ENCODE data around the gene OSMR. TPM values are rescaled to one million over a fixed set of nuclear protein-coding genes. Genes with fewer than 3 reads are reported as not detected.

Gene OSMR
- total RNA-seq (not detected in 2 replicates), polyA plus RNA-seq (not detected in 2 replicates), polyA minus RNA-seq (not detected in 2 replicates)
- total RNA-seq (2013) = 0.09 TPM

- DNase-seq (no peak), ATAC-seq (ENCODE audit: low read depth) (no peak)
- Histone ChIP-seq H3K4me3 (ENCODE audit: control extremely low read depth in 1 of 5, extremely low read depth in 1 of 5, insufficient read depth in 1 of 5, low read depth in 2 of 5, low read length in 4 of 5) (no peak within 1 kb of the TSS), H3K4me2 (replicated peaks; ENCODE audit: low read depth, low read length, poor library complexity, severe bottlenecking) (peak within 1 kb of the TSS; percentile 47), H3K27ac (ENCODE audit: low read length in 2 of 2) (no peak within 1 kb of the TSS), H3K36me3 (replicated peaks in 1 of 2; ENCODE audit: control extremely low read depth in 1 of 2, control insufficient read depth in 1 of 2, extremely low read depth in 1 of 2, insufficient read depth in 2 of 2, low read length in 1 of 2) (no peaks in the 10 kb centered on the region), H2AFZ (ENCODE audit: insufficient read depth, low read depth, low read length, poor library complexity, severe bottlenecking) (no peak within 1 kb of the TSS), H3K79me2 (ENCODE audit: control insufficient read depth, insufficient read depth, low read length) (no peaks in the 10 kb centered on the region), H4K20me1 (ENCODE audit: control insufficient read depth, insufficient read depth, low read length, poor library complexity, severe bottlenecking) (no peaks in the 10 kb centered on the region), H3K27me3 (replicated peaks in 1 of 4; ENCODE audit: control extremely low read depth in 1 of 4, control insufficient read depth in 3 of 4, insufficient read depth in 4 of 4, low read length in 3 of 4) (peaks cover 0 to 22% (median 10%) of the 10 kb centered on the region in 4 experiments), H3K9me3 (ENCODE audit: control extremely low read depth in 1 of 3, control insufficient read depth in 2 of 3, insufficient read depth in 1 of 3, low read length in 2 of 3) (peaks cover 0 to 11% (median 0%) of the 10 kb centered on the region in 3 donors), H3K9ac (ENCODE audit: low read length) (no peak within 1 kb of the TSS), H3K4me1 (ENCODE audit: control insufficient read depth in 2 of 2, insufficient read depth in 2 of 2, low read length in 2 of 2) (peaks cover 0 to 2% of the 10 kb centered on the region in 2 donors)
- 6% methylated on average over 84 of the region's 89 CpGs for WGBS (ENCODE audit: insufficient coverage)
- POLR2A ChIA-PET = no interaction called here
- H3K4me1 Mint-ChIP-seq = peaks cover 7% of the 10 kb centered on the region
- H3K9me3 Mint-ChIP-seq (ENCODE audit: insufficient read depth) = no peaks in the 10 kb centered on the region
- intact Hi-C loops (cut with micrococcal nuclease) = no loop called here
- CTCF ChIA-PET = no interaction called here
- H3K27ac Mint-ChIP-seq = no peak within 1 kb of the TSS
- peaks cover 42% of the 10 kb centered on the region for H3K27me3 Mint-ChIP-seq
- no peak for TF ChIP-seq EZH2 (IDR thresholded peaks at IDR 0.05; ENCODE audit: borderline replicate concordance, insufficient read depth, low read depth, low read length, poor library complexity, severe bottlenecking)
- no peak for TF ChIP-seq CTCF (IDR thresholded peaks at IDR 0.05)
- peak within 1 kb of the TSS; percentile 35 for H3K4me3 Mint-ChIP-seq
These were observed at the start of gene OSMR for GRCh38 chr5:38845526-38846378. OSMR (plus strand) TSS chr5:38846012; CDS start chr5:38869045, 23,033 bp downstream.

- no peak for TF ChIP-seq EZH2 (IDR thresholded peaks at IDR 0.05; ENCODE audit: borderline replicate concordance, insufficient read depth, low read depth, low read length, poor library complexity, severe bottlenecking)
- no peak for TF ChIP-seq CTCF (IDR thresholded peaks at IDR 0.05)
- Histone ChIP-seq H4K20me1 (ENCODE audit: control insufficient read depth, insufficient read depth, low read length, poor library complexity, severe bottlenecking) (no peaks in the 10 kb centered on the region), H3K36me3 (replicated peaks in 1 of 2; ENCODE audit: control extremely low read depth in 1 of 2, control insufficient read depth in 1 of 2, extremely low read depth in 1 of 2, insufficient read depth in 2 of 2, low read length in 1 of 2) (no peaks in the 10 kb centered on the region), H3K9ac (ENCODE audit: low read length) (no peak overlapping the region), H3K27ac (ENCODE audit: low read length in 2 of 2) (no peak overlapping the region), H3K79me2 (ENCODE audit: control insufficient read depth, insufficient read depth, low read length) (no peaks in the 10 kb centered on the region), H3K9me3 (ENCODE audit: control extremely low read depth in 1 of 3, control insufficient read depth in 2 of 3, insufficient read depth in 1 of 3, low read length in 2 of 3) (peaks cover 0 to 5% (median 0%) of the 10 kb centered on the region in 3 donors), H3K4me3 (ENCODE audit: control extremely low read depth in 1 of 5, extremely low read depth in 1 of 5, insufficient read depth in 1 of 5, low read depth in 2 of 5, low read length in 4 of 5) (no peak overlapping the region), H2AFZ (ENCODE audit: insufficient read depth, low read depth, low read length, poor library complexity, severe bottlenecking) (no peak overlapping the region), H3K4me2 (replicated peaks; ENCODE audit: low read depth, low read length, poor library complexity, severe bottlenecking) (no peak overlapping the region), H3K27me3 (replicated peaks in 1 of 4; ENCODE audit: control extremely low read depth in 1 of 4, control insufficient read depth in 3 of 4, insufficient read depth in 4 of 4, low read length in 3 of 4) (peaks cover 0 to 4% (median 0%) of the 10 kb centered on the region in 4 experiments), H3K4me1 (ENCODE audit: control insufficient read depth in 2 of 2, insufficient read depth in 2 of 2, low read length in 2 of 2) (no peaks in the 10 kb centered on the region)
- POLR2A ChIA-PET = no interaction called here
- H3K9me3 Mint-ChIP-seq (ENCODE audit: insufficient read depth) = no peaks in the 10 kb centered on the region
- H3K27ac Mint-ChIP-seq = no peak overlapping the region
- no peaks in the 10 kb centered on the region for H3K4me1 Mint-ChIP-seq
- H3K27me3 Mint-ChIP-seq = peaks cover 9% of the 10 kb centered on the region
- DNase-seq = no peak
- no peak for ATAC-seq (ENCODE audit: low read depth)
- CTCF ChIA-PET = no interaction called here
- intact Hi-C loops (cut with micrococcal nuclease) = no loop called here
- no peak overlapping the region for H3K4me3 Mint-ChIP-seq
These were observed 49.1 kb upstream of the OSMR start for GRCh38 chr5:38796742-38797108.
